GM19395 (cell line): ENCODE data around the gene RPLP2.

ENCODE experiments used
- ATAC-seq: cut with Tn5 transposase; IDR thresholded peaks from one replicate; pipeline ENCODE4 v1.9.1; 2021; ENCODE audit warnings: mild to moderate bottlenecking, moderate library complexity; ENCODE audit not compliant: unreplicated experiment

The RPLP2 gene

DNA sequence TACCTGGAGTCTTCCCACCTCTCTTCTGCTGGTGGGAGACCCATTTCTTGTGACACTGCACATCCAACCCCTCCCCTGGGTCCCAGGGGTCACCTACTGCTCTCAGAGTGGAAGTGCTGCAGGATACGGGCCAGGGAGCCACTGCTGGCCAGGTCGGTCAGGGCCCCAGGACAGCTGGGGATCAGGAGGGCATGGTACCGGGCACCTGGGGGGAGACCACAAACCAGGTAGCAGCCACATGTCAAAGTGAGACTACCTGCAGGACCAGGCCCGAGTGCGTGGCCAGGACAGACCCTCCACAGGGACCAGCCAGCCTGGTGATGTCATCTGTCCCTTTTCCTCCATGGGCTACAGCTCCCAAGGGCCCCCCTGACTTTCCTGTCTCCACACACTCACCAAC, 36.3 kb upstream of the RPLP2 start:
- no peak for ATAC-seq

DNA sequence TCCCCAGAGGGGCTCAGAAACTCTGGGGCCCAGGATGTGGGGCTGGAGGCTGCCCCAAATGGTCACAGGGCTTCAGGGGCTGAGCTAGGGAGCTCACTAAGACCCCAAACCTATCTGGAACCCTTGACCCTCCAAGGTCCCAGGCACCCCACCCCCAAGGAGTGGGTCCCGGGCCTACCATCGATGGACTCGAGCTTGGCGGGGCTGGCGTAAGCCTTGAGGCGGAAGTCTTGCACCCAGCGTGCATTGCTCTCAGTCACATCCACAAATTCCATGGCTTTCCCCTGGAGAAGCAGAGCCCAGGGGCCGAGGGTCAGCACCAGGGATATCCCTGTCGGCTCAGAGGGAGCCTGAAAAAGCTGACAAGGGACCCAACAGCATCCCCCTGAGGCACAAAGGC, 35.9 kb upstream of the RPLP2 start:
- ATAC-seq: no peak

DNA sequence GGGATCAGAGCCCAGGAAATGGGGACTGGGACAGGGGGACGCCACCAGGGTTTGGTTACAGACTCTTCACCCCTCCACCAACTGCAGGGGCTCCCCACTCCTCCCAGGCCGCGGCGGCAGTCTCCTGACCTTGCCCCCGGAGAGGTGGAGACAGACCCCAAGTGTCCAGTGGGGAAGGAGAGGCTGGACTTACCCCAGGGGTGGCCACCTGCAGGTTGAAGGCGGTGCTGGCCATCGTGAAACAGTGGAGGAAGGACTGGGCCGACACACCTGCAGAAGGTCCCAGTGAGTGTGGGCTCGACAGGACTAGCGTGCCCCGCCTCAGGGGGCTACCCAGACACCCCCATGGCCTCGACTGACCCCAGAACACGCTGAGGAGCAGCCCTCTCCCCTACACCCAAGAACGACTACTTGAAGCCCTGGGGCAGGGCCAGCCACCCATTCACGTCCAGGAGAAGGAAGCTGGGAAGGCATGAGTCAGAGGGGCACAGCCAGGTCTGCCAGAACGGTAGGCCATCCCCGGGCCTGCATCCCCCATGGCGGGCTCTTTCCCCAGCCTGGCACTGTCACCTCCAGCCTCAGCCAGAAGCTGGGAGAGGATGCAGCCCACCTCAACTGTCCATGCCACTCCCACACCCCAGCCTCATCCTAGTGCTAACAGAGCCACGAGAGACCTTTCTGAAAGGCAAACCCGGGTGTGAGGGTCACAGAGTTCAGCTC, 34.7 kb upstream of the RPLP2 start:
- ATAC-seq: no peak

DNA sequence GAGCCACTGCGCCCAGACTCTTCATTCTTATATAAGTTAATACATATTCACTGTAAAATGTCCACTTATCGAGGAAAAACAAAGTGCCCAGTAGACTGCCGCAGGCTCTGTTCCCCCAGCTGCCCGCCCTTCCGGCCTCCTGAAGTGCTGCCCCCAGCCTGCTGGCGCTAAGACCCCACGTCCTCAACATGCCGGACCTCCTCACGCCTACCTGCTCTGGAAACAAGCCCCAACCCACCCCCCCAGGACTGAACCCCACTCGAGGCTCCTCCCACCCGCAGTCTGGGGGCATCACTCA, 33.6 kb upstream of the RPLP2 start:
- ATAC-seq: no peak

DNA sequence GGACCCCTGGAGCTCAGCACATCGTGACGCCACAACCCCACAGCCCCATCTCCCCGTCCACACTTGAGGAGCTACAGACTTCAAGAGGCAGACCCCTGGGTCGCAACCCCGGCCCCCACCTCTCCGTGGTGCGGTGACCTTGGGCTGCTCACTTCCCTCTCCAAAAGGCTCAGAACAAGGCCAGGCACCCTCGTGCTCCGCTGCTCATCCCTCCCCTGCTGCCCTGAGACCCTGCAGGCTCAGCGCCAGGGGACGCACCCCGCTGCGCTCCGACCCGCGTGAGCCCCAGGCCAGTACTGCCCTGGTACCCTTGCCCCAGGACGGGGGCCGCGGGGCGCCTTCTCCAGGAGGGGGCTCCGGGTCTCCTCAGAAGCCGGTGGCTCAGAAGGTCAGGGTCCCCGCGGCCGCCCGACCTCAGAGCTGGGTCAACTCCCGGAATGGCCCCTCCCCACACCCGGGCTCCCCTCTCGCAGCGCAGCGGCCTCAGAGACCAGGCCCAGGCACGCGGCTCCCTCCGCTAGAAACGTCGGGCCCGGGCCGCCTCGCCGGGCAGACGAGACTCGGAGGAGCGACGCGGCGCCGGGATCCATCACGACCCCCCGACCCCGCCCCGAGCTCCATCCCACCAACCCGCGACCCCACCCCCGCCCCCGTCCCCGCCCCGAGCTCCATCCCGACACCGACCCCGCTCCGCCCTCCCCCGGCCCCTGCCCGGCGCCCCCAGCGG, 33.0 kb upstream of the RPLP2 start:
- peak; percentile 33 for ATAC-seq

DNA sequence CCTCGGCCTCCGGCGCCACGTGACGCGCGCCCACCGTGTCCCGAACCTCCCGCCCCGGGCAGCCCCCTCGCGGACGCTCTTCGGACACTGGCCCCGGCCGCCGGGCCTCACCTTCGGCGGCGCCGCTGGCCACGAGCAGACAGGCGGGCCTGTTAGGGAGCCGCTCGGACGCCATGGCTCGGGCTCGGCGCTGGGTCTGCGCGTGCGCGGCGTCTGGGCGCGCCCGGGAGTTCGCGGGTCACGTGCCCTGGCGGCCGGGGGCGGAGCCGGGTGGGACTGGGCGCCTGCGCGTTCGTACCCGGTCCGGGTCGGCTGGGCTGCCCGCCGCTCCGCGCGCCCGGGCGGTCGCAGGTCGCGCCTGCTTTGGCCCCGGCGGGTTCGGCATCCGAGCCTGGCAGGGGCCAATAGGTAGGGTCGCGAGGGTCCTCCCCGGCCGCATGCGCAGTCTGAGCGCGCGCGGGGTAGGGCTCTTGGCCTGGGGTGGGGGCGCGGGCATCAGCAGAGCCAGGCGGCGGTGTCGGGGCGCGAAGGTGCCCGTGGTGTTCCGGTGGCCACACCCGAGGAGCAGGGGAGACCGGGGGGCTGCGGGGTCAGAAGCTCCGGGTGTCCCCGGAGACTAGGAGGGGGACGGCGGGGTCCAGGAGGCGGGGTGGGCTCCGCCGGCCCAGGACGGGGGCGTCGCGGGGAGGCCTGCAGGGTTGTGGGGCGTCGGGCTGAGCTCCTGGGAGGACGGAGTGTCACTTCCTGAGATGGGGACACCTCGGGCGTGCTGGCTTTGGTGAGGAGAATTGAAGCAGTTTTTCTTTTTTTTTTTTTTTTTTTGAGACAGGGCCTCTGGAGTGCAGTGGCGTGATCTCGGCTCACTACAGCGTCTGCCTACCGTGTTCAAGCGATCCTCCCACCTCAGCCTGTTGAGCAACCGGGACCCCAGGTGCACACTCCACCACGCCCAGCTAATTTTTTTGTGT, 32.2 kb upstream of the RPLP2 start, which contains the start of gene GATD1:
Gene GATD1, minus strand, starts transcription at position 200 of the 968 bp plus-strand sequence. Its CDS starts 25 bp downstream, at position 175.
- peak; percentile 68 for ATAC-seq

DNA sequence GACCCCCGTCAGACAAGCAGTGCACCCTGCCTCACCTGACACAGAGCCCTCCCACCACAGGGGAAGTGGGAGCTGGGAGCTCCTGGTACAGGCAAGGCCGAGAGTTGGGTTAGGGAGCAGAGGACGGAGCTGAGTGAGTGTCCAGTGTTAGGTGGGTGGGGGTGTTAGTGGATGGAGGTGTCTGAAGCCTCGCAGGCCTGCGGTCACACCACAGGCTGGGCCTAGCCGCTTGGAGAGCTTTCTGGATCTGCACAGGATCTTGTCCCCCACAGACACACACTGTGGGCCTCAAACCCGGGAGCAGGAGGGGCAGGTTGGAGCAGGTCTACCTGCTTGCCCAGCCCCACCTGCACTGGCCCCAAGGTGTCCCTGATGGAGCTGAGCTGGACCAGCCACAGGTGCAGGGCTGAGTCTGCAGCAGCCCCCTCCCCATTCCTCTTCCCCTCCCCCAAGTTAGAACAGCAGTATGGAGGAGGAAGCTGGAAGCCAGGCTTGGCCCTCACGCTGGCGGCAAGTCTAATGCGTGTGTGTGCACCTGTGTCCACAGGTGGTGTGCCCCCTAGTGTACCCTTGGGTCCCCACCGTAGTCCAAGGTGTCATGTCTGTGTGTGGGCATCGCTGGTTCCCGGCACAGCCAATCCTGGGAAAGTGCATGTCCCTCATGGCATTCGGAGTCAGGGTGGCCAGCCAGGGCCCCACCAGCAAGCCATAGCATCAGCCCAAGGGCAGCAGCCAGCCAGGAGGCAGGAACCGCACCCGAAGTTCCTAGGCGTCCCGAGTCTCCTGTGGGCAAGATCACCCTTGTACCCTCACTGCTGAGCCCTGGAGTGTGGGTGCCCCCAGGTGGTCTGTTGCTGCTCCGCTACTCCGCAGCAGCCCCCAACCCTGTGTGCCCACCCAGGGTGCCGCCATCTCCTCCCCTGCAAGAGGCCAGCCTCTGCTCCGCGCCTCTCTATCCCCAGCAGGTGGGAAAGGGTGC, 30.5 kb upstream of the RPLP2 start:
- no peak for ATAC-seq

DNA sequence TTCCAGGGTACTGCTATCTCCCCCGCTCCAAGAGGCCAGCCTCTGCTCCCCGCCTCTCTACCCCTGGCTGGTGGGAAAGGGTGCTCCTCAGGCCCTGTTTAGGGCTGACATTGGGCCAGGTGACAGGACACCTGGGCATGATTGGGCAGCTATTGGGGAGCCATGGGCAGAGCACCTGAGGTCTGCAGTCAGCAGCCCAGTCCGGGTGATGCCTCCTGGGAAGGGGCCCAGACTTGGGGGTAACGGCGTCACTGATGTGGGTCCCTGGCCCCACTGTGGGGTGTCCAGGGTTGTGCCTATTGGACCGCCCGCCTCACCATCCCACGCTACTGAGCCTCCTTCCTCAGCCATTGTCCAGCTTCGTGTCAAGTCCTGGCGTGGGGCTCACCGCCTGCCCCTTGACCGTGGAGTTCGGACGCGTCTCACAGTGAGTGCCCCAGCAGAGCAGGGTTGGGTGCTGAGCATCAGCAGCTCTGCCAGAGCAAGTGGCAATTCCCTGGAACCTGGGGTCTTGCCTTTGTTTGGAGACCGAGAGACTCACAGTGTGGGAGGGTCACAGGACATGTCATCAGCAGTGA, 29.7 kb upstream of the RPLP2 start:
- no peak for ATAC-seq

DNA sequence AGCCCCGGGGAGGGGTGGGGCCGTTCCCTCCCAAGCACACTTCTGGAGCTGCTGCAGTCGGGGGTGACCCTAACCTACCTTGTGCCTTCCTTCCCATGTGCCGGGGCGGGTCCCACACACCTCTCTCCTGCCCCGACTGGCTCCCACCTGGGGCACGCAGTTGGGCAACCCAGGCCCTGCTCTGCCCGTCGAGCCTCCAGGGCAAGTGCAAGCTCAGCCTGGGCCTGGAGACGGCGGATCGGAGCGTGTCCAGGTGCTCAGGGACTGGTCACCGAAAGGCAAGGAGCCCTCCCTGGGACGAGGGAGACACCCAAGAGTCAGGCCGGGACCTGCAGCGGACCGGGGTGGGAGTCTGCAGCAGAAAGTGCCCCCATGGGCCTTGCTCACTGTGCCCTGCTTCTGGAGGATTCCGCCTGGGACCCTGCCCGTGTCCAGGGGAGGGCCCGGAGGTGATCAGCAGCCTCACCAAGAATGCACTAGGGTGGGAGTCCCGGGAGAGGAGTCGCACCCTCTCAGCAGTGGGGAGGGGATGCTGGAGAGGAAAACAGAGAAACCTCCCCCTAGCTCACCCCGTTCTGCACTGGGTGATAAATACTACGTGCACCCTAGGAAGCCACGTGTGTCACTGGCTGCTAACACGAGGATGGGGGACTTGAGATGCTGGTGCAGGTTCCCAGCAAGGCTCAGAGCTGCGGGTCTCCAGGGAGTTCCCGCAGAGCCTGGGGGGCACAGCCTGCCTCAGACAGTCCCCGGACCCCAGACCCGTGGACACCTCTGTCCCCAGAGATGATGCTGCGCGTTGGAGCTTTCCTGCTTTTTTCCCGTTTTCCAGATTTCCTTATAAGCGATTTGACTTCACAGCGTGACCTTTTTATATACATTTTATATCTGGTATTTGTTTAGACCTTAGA, 27.2 kb upstream of the RPLP2 start:
- ATAC-seq: no peak

DNA sequence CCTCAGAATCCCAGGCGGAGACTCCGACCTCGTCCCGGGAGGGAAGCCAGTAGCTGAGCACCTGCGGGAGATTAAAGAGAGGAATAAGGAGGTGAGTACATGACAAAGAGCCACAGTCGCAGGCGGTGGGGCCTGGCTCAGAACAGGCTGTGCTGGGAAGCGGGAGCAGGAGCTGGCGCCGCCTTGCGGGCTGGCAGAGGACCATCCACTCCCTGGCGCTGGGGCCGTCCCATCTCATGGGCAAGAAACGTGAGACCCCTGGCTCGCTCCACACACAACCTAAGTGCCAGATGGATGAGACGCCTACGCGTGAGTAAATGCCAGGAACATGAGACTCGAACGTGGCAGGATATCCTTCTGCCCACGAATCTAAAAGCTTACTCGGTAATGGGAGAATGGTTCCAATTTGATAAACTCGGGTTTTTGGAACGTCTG, 26.2 kb upstream of the RPLP2 start:
- no peak for ATAC-seq

DNA sequence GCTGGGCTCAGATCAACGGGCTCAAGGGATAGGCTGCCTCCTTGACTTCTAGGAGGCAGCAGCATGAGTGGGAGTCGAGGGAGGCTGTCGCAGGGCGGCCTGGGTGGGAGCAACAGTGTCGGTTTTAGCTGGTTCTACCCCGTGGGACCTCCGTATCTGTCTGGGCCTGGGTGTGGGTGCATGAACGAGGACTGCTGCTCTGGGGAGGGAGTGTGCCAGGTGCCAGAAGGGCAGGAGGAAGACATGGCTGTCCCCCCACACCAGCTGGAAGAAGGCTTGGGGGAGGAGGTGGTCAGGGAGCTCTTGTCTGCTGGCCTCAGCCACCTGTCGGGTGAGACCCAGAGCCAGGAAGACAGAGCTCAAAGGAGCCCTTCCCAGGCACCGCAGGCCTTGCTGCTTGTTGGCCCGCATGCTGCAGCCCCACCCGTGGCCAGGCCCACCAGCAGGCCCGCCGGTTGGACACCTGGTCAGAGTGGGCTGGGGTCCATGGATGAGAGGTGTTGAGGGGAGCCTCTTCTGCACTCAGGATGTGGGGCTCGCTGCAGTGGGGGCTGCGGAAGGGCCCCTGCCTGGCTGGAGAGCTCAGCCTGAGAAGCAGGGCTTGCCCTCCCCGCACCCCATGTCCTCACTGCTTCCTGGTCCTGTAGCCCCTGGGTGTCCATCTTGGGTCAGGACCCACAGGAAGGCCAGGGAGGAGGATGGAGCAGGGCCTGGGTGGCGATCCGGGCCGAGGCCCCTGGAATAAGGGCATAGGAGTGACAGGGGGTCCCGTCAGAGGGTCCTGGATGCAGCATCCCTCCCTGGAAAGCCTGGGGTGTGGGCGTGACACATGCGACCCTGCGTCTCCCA, 23.3 kb upstream of the RPLP2 start:
- ATAC-seq: no peak

DNA sequence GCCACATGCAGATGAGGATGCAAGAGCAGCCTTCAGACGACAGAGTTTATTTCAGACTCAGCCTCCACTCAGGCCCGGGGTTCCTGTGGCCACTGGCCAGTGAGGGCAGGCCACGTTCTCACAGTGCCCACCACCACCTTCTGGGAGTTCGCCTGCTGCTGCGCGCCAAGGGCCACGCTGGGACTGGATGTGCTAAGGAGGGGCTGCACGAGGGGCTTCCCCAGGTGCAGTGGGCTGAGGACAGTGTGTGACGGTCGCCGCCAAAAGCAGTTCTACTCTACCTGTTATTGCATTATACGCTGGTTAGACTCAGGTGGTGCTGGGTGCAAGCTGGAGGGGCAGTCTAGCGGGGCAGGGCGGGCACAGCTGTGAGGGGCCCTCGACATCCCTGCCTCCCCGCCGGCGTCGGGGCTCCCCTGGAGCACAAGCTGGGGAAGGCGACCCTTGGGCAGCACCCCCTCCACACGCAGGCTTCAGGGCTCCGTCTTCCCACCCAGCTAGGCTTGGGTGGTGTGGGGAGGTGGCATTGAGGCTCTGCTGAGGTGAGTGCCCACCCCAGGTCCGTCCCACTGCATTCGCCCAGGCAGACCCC, 22.6 kb upstream of the RPLP2 start:
- ATAC-seq: no peak

DNA sequence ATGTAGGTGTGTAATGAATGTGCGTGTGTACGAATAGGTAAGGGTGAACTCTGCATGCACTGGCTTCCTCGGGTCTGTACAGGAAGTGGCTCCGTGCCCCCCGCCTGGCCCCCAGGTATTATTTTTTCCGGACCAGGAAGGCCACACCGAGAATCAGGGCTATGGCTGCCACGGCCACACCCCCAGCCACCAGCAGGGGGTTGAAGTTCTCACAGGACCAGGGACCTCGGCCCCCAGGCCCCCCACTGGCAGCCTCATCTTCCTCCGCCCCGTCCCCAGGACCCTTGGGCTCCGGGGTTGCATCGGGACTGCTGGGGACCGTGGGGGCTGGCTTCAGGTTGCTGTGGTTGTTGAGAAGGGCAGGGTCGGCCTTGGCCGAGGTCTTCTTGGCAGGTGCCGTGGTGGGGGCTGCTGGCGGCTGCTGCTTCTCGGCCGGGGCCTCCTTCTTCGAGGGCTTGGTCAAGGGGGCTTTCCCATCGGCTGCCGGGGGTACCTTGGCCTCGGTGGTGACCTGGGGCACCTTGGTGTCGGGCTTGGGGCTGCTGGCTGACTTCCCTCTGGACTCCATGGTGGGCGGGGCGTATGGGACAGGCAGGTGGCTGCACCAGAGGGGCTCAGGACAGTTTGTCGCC, 21.6 kb upstream of the RPLP2 start:
- no peak for ATAC-seq

DNA sequence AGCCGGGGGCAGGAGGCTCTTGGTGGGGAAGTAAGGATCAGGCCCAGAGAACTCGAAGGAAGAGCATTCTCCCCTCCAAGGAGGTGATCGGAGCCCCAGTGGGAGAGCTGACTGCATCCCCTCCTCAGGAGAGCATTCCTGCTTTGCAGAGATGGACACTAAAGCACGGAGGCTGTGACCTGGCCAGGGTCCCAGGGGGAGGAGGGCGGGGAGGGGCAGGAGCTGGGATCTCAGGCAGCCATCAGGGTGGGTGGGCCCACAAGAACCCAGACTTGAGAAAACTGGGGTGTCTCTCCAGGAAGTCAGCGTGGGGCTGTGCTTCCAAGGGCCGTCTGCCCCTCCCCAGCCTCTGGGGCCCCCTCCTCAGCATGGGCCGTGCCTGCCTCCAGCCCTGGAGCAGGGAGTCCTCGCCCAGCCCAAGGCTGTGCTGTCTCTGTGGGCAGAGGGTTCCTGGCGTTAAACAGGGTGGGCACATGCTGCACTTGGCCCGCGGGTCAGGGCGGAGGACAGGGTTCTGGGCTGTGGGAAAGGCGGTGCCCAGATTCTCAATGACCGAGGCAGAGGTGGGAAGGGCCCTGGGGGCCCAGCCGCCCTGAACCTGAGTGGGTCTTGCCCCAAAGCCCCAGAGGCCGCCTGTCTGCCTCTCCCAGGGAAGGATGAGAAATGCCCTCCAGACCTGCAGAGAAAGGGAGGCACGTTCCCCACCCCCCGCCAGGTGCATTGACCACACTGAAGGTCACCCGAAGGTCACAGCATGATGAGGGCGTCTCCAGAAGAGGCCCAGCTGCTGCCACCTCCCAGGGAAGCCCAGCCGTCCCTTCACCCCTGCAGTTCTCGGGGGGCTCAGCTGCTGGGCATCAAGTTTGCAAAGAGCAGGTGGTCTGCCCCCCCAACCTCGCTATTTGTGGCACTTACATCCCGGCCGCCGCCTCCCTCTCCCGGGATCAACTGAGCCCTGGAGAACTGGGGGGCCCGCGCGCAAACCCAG, 20.5 kb upstream of the RPLP2 start:
- no peak for ATAC-seq

DNA sequence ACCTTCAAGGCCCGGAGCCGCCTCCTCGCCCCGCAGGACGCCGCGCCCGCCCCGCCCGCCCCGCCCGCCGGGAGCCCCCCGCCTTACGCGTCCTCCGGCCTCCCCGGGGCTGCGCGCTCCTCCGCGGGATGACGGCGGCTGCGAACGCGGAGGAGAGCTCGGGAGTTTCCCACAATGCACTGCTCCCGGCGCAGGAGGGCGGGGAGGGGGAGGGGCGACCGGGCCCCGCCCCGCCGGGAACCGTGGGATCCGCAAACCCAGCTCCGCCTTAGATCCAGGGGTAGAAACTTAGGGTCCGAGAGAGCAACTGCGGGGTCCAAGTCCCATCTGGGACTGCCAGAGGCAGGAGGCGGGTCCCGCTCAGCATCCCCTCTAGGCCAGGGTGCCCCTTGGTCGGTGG, 19.8 kb upstream of the RPLP2 start, which contains the start of gene CEND1:
Gene CEND1, minus strand, starts transcription at position 148 of the 400 bp plus-strand sequence. CDS start 1,514 bp downstream, outside the sequence.
- ATAC-seq: no peak
